Measurements from ENCODE around the gene EVX2.

EVX2 gene

GRCh38 chr2:176121190-176122051 lies 37.7 kb upstream of the EVX2 start:
- no peak for DNase-seq

- DNase-seq = no peak
Measured at GRCh38 chr2:176120364-176121189, 36.8 kb upstream of the EVX2 start.

DNA sequence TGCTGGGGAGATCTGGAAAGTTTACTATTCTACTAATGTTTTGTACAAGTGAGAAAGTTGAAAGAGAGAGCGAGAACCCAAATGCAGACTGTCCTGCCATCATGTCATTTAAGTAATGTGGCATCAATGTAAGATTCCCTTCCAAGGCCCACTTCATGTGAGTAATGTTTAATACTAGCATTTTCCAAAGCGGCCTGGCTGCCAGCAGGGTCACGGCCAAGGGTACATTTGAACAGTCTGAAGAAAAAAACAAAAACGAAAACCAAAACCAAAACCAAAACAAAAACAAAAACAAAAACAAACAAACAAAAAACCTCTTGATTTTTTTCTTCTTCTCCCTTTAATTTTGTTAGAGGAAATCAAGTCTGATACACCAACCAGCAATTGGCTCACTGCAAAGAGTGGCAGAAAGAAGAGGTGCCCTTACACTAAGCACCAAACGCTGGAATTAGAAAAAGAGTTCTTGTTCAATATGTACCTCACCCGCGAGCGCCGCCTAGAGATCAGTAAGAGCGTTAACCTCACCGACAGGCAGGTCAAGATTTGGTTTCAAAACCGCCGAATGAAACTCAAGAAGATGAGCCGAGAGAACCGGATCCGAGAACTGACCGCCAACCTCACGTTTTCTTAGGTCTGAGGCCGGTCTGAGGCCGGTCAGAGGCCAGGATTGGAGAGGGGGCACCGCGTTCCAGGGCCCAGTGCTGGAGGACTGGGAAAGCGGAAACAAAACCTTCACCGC lies 35.0 kb upstream of the EVX2 start:
- no peak for DNase-seq

- no peak for DNase-seq
Measured at GRCh38 chr2:176117823-176118371, 34.1 kb upstream of the EVX2 start.

- no peak for DNase-seq
Measured at GRCh38 chr2:176117162-176117822, 33.5 kb upstream of the EVX2 start.

- no peak for DNase-seq
Measured at GRCh38 chr2:176115883-176116813, 32.4 kb upstream of the EVX2 start, which contains the start of gene HOXD10. TSS of gene HOXD10 (plus strand) at chr2:176116778. CDS start at chr2:176116834, 56 bp downstream.

DNA sequence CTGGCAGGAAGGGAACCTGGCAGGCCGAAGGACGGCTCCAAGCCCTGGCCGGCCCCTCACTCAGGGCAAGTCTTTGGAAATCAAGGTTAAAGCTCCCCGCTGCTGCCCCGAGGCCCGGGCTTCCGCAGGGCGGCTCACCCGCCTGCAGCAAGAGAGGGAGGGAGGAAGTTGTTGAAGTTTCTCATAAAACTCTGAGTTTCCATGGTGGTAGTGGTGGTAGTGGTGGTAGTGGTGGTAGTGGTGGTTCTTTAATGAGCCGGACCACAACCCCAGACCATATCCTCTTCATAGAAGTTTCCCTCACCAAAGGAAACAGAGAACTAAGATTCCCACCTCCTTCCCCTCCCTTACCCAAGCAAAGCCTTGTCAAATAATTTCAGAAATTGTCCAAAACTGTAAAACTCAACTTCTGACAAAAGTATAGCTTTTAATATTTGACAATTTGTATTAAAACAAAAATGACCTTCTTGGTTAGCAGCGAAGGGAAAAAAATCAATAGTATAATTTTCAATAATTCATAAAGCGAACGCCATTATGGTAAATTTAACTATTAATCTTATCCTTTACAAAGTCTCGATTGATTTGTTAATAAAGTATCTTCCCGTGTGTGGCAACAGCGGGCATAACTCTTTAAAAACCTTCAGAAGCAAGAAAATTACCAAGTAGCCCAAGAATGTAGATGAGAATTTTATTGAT lies 31.3 kb upstream of the EVX2 start:
- no peak for DNase-seq

DNA sequence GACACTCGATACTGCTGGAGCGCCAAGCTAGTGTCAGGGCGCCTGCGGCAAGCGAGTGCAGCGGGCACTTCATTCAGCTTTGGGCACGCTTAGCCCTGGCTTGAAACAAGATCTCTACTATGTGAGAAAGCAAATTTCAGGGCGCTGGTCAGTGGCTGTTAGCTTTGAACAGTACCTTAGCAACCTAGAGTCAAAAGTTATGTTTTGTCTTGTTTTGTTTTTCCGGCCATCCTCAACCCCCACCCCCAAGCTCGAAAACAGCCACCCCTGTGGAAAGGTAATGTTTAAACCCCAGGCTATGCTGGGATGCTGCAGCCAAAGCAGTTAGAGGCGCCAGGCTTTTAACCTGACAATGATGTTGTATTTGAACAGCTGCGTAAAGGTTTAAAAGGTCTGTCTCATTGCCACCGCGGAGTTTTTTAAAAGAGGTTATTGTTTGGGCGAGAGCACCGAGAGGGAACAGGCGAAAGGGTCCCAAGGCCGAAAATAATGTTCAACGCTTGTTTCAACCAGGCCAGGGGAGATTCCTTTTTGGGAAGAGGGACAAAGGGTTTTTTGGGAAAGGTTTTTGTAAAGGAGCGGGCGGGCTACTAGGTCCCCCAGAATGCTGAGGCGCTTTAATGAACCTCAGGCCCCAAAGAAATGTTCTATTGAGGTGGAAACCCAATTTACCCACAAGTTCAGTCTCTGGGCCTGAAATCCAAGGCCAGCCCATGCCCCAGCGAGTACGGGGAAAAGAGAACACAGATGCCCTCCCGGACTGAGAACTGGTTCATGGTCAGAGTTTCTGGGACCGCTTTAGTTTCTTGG lies 30.6 kb upstream of the EVX2 start:
- DNase-seq = no peak

- no peak for DNase-seq
Measured at GRCh38 chr2:176112375-176113302, 28.9 kb upstream of the EVX2 start.

- DNase-seq = no peak
Measured at GRCh38 chr2:176111846-176112374, 28.1 kb upstream of the EVX2 start.

DNA sequence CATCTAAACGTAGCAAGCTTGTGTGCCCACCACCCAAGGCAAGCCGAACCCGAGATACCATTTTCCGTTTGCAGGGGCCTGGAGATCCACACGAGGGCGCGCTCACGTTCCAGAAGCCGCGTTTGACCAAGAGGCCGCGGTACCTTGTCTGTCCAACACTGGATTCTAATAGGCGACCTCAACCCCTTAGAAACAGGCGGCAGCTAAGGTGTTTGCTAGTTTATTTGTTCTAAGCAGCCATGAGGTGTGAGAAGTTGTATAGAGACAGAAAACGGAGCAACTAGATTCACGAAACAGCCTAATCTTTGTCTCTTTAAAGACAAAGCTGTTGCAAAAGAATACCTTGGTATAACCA lies 27.5 kb upstream of the EVX2 start:
- no peak for DNase-seq

GRCh38 chr2:176110415-176111308 lies 26.9 kb upstream of the EVX2 start:
- DNase-seq = no peak

GRCh38 chr2:176109946-176110345 lies 26.2 kb upstream of the EVX2 start:
- DNase-seq = no peak

DNA sequence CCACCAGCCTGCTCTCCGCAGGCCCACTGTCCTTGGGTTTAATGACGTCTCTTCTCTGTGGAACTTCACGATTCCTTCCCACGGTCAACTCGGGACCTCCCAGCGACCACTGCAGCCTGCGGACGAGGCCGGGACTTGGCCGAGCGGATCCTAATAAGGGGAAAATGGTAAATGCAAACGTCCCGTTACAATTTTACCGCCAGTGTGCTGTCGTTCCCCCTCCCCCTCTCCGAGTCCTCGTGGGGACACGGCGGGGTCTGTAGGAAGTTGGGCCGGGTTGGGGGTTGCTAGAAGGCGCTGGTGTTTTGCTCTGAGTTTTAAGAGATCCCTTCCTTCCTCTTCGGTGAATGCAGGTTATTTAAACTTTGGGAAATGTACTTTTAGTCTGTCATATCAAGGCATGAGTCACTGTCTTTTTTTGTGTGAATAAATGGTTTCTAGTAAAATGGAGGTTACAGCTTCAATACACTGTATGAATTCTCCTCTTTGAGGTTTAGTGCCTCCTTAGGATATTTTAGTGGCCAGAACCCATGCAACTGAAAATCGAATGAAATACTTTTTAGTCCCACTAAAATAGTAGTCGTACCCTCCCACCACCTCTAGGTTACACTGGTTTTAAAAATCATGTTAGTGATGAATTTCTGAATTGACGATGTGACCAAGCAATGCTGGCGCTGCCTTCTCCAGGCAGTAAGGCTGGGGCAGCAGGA lies 25.6 kb upstream of the EVX2 start:
- no peak for DNase-seq

- DNase-seq = no peak
Measured at GRCh38 chr2:176107731-176108181, 24.0 kb upstream of the EVX2 start.
